ENCODE results near the gene REG3G.

REG3G gene

GRCh38 chr2:79025421-79025820, at the start of gene REG3G:
REG3G (plus strand) TSS chr2:79025702; CDS start chr2:79026094, 392 bp downstream.
- ChIA-PET CTCF (no interaction called here), POLR2A (no interaction called here)
- no peak within 1 kb of the TSS for H3K4me3 ChIP-seq (ENCODE audit: low read depth, low read length)
- no peak for DNase-seq (ENCODE audit: low read depth, low spot score)
- no peak for TF ChIP-seq CTCF (IDR thresholded peaks at IDR 0.05; ENCODE audit: insufficient read depth, low read length, missing control alignments)

GRCh38 chr2:78977661-78978145, 47.8 kb upstream of the REG3G start:
- POLR2A ChIA-PET: no interaction called here

GRCh38 chr2:78978340-78978739, 47.2 kb upstream of the REG3G start:
- CTCF ChIA-PET: no interaction called here
- no peak overlapping the region for H3K4me3 ChIP-seq (ENCODE audit: low read depth, low read length)
- TF ChIP-seq CTCF (IDR thresholded peaks at IDR 0.05; ENCODE audit: insufficient read depth, low read length, missing control alignments): no peak
- POLR2A ChIA-PET: no interaction called here
- DNase-seq (ENCODE audit: low read depth, low spot score): no peak

More at GRCh38 chr2:78977661-78978145, 47.8 kb upstream of the REG3G start:
- DNase-seq (ENCODE audit: low read depth, low spot score): no peak
- H3K4me3 ChIP-seq (ENCODE audit: low read depth, low read length): no peak overlapping the region
- CTCF ChIA-PET: no interaction called here
- TF ChIP-seq CTCF (IDR thresholded peaks at IDR 0.05; ENCODE audit: insufficient read depth, low read length, missing control alignments): no peak

- CTCF ChIA-PET: interaction anchor here (0.8 kb wide), 1 partner anchor 20 kb away, joined by 3 read pairs; no protein-coding TSS in a partner anchor
These were observed 45.9 kb upstream of the REG3G start for GRCh38 chr2:78979380-78980151.

GRCh38 chr2:78980152-78980465, 45.4 kb upstream of the REG3G start:
- ChIA-PET CTCF (interaction anchor here (0.8 kb wide), 1 partner anchor 20 kb away, joined by 3 read pairs; no protein-coding TSS in a partner anchor), POLR2A (no interaction called here)
- no peak for TF ChIP-seq CTCF (IDR thresholded peaks at IDR 0.05; ENCODE audit: insufficient read depth, low read length, missing control alignments)
- no peak overlapping the region for H3K4me3 ChIP-seq (ENCODE audit: low read depth, low read length)
- DNase-seq (ENCODE audit: low read depth, low spot score): no peak

More at GRCh38 chr2:78979380-78980151, 45.9 kb upstream of the REG3G start:
- no peak for TF ChIP-seq CTCF (IDR thresholded peaks at IDR 0.05; ENCODE audit: insufficient read depth, low read length, missing control alignments)
- POLR2A ChIA-PET: no interaction called here
- DNase-seq (ENCODE audit: low read depth, low spot score): no peak
- no peak overlapping the region for H3K4me3 ChIP-seq (ENCODE audit: low read depth, low read length)

- CTCF ChIA-PET: no interaction called here
- no peak for TF ChIP-seq CTCF (IDR thresholded peaks at IDR 0.05; ENCODE audit: insufficient read depth, low read length, missing control alignments)
These were observed 44.6 kb upstream of the REG3G start for GRCh38 chr2:78980871-78981270.

More at GRCh38 chr2:78980871-78981270, 44.6 kb upstream of the REG3G start:
- no peak overlapping the region for H3K4me3 ChIP-seq (ENCODE audit: low read depth, low read length)
- DNase-seq (ENCODE audit: low read depth, low spot score): no peak
- POLR2A ChIA-PET: no interaction called here

Data from AG04449 (cell line).